GM12873 (cell line): ENCODE measurements around the gene INCENP.

Source experiments
- TF ChIP-seq, protein P1 (sequence below): IDR thresholded peaks from 2 replicates; pipeline ENCODE4 v1.5.1; 2012; ENCODE audit warnings: low read depth, mild to moderate bottlenecking, moderate library complexity, low read length, control low read depth; ENCODE audit not compliant: insufficient read depth; ENCODE audit errors: missing control alignments

The INCENP gene

DNA sequence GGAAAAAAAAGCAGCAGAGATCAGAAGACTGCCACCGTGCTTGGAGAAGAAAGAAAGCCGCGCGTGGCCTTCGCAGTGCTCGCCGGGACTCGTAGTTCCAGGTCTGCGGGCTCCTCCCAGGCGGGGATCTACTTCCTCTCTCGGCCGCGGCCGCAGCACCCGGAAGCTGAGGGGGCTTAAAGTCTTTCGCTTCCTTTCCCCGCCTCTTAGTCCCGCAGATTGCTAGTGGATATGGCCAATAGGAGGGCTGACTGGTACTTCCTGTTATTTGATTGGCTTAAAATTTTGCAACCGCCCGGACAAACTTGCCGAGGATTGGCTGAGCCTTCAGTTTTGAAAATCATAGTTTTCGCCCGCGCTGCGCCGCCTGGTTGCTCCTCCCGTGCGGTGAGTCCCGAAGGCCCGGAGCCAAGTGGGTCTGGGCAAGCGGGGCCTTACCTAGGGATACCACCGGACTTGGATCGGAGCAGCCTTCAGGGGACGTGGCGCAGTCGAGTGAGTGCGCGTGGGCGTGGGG is at the start of gene INCENP:
Gene INCENP (plus strand): TSS at position 343 of the 517 bp plus-strand sequence. CDS start 4,151 bp downstream, outside the sequence.
- TF ChIP-seq, protein P1, sequence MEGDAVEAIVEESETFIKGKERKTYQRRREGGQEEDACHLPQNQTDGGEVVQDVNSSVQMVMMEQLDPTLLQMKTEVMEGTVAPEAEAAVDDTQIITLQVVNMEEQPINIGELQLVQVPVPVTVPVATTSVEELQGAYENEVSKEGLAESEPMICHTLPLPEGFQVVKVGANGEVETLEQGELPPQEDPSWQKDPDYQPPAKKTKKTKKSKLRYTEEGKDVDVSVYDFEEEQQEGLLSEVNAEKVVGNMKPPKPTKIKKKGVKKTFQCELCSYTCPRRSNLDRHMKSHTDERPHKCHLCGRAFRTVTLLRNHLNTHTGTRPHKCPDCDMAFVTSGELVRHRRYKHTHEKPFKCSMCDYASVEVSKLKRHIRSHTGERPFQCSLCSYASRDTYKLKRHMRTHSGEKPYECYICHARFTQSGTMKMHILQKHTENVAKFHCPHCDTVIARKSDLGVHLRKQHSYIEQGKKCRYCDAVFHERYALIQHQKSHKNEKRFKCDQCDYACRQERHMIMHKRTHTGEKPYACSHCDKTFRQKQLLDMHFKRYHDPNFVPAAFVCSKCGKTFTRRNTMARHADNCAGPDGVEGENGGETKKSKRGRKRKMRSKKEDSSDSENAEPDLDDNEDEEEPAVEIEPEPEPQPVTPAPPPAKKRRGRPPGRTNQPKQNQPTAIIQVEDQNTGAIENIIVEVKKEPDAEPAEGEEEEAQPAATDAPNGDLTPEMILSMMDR = no peak

DNA sequence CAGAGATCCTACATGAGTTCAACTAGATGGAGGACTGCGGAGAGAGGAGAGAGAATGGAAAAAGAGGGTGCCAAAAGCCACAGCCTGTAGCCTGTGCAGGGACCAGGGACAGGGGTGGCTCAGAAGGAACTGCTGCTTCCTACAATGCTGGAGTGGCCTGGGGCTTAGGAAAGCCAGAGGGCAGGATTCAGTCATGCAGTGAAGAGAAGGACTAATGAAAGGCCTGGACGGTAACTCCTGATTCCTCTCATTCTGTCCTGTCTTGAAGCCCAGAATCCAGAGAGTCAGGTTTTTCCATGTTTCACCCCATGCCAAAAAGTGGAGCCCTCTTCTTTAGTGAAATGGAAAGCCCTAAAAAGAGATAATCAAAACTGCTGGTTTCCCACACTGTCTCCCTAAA is 48.4 kb upstream of the INCENP start:
- TF ChIP-seq, protein P1 = no peak

DNA sequence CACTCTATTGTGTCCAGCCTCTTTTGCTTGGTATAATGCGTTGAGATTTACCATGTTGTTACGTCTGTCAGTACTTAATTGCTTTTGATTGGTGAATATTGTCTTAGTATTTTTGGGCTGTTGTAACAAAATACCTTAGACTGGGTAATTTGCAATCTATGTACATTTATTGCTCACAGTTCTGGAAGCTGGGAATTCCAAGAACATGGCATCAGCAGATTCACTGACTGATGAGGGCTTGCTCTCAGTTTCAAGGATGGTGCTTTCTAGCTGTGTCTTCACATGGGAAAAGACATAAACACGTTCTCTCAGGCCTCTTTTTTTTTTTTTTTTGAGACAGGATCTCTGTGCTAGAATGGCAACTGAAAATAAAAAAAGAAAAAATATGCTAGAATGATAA is 46.7 kb upstream of the INCENP start:
- TF ChIP-seq, protein P1 = no peak

DNA sequence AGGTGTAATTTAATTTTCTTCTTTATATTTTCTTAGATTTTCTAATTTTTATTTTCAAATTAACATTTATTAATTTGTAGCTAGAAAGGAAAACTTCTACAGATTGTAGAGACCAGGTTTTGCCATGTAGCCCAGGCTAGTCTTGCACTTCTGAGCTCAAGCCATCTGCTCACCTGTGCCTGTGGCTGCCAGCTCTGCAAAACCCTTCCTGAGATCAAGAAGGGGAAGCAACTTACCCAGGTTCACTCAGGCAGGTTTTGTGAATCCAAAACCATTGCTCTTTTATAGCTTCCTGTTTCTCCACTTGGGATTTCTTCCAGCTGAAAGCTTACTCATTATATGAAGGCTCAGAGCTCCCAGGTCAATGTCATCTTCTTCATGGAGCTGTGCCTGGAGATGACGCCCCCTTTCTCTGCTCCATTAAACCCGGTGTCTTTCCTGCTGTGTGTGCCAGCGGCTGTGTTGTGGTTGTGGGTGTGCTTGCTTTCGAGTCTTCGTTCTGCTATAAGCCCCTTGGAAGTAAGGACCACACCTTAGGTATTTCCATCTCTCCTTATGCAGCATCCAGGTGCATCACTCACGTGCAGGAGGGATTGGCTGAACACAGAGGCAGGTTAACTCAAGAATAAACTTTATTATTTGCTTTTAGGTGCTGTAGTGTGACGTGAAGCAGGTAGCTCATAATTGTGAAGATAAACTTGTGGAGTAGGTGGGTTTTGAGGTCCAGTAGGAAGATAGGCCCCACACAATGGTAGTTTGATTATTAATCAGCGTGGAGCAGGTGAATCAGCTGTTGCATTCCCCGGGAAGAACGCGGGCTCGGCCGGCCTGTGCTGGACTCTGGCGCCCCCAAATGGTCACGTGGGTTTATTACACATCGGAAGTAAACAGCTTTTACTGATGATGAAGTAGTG is 42.2 kb upstream of the INCENP start:
- TF ChIP-seq, protein P1 = peak; percentile 91

DNA sequence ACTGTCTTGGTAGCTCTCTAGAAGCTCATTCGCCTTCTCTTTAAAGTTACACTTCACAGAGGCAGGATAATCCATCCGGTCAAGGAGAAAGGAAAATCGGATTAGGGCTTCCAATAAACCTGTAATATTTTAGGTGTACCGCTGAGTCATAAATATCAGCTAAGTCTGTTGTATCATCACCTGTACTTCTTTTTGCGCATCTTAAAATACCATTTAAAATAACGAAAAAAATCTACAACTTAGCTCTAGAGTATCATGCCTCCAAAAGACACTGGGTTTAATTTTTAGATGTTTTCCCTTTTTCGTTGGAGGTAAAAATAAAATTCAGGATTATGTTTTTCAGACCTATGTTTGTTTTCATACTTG is 41.5 kb upstream of the INCENP start:
- TF ChIP-seq, protein P1 = no peak

DNA sequence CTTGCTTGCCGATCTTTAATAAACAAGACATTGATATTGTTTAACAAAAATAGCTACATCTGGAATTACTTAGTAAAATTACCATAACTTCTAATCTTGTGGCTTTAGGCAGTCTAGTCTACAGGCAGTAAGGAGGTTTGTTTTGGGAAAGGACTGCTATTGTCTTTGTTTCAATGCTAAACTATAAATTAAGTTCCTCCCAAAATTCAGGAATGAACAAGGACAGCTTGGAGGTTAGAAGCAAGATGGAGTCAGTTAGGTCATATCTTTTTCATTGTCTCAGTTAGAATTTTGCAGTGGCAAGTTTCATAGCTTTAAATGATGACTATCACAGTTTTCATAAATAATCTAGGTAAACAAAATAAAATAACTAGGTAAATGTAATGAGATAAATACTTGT is 36.1 kb upstream of the INCENP start:
- TF ChIP-seq, protein P1 = no peak

DNA sequence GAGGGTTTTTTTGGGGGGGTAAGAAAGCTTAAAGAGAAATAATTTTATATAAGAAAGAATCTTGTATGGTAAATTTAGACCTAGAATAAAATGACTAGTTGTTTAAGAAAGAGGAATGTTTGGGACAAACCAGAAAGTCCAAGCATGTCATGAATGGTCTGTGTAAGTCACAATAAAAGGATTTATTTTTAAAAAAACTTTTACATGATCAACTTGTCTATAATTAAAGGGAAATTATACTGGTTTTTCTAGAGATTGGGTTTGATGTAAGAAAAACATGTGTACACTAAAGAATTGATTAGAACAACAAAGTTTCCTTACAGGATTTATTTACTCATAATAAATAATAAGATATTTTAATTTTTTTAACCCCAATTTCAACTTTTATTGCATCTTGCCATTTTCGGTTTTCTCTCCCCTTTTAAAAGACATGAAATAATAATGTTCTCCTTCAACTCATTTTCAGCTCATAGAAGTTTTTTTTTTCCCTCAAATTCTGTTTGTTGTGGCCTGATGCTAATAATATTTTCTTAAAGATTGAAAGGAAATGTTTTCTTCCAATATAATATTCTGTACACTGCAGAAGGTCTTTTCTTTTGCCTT is 35.4 kb upstream of the INCENP start:
- TF ChIP-seq, protein P1 = no peak
